HG03139 (cell line): Measurements from ENCODE around the gene SUN2.

ENCODE experiments used
- ATAC-seq: cut with Tn5 transposase; IDR thresholded peaks from one replicate; pipeline ENCODE4 v1.9.1; 2021; ENCODE audit not compliant: unreplicated experiment

Gene SUN2

DNA sequence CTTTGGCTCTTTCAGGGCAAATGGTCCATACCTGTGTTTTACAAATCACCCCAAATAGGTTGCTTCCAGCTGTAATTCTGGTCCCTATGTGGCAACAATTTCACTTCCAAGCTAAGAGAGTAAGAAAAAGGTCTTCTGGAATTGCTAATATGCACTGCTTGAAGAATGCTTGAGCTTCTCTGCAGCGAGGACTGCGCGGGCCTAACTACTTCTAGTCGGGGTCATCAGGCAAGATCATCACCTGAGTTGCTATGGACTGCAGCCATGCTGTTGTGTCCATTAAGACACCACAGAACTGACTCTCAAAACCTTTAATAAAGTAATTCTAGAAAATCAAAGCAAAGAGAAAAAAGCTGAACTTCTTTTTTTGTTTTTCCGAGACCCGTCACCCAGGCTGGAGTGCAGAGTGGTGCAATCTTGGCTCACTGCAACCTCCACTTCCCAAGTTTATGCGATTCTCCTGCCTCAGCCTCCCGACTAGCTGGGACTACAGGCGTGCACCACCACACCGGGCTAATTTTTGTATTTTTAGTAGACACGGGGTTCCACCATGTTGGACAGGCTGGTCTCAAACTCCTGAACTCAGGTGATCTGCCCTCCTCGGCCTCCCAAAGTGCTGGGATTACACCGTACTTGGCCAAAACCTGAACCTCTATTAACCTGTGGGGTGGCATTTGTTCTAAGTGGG, 57.2 kb downstream of the SUN2 start:
- ATAC-seq = no peak

DNA sequence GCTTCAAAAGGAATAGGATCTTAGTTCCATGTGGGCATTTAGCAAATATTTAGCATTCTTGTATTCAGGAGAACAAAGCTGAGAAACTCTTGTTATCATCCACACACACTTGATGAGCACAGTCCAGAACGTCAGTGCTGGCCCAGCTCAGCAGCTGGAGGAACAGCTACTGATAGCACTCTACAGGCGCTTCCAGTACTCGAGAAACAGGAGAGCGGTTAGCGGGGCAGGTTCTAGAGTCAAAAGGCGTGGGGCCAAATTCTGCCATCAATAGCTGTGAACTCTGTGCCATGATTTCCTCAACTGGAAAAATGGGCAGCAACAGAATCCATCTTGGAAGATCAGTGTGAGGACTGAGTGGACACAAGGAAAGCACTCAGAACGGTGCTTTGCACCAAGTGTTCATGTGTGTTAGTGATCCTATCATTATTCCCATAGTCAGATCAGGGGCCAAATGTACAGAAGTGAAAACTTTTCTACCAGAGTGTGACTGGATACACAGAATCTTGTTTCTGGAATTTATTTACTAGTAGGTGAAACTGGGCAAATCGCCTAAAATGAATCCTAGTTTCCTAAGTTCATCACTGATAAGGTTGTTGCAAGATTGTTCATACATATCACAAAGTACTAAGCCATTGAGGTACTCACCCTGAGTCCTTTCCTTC, 58.2 kb downstream of the SUN2 start:
- no peak for ATAC-seq

DNA sequence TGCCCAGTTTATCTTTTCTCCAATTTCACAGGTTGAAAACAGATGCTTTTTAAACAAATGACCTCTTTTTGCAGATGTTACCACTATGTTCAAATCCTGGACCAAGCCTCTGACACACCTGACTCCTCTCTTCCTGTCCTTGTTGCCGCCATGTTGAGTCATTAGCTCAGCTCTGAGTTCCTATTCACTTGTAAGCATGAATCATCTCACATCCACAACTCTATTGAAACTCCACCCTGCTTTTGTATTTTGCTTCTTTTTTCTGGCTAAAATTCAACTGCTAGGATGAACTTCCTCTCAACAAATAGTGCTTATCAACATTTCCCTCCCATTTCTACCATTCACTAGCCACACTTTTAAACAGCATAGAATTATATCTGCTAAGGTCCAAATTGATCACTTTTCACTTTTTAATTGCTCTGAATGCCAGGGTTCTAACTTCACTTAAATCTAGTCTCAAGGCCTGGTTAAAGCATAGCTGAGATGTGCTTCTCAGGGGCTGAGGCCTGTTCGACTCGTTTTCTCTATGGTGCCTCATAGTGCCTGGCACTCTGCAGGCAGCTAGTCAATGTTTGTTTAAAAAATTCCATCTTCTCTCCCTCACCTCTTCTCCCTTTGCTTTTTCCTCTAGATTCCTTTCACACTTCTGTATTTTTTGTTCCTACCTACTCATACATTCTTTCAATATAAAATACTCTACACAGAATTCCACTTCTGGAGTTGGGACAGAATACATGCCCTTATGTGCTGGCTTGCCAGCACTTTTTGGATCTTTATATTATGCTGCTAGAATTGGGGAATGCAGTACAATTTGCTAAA, 59.0 kb downstream of the SUN2 start:
- ATAC-seq = no peak

DNA sequence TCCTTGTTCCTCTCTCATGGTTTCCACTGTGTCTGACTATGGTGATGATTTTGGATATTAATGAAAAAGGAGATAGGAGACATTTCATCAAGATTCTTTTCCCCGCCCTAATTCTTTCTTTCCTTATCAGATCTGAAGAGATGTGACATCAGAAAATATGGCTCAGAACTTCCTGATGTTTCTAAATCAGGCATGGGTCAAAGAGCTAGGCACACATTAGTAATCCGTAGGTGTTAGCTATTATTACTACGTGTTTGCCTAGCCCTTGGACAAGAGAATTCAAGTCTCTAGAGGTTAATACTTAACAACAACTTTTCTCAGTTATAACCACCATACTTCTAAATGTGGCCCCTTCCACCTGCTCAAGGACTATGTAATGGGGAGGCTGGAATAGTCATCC, 60.9 kb downstream of the SUN2 start:
- no peak for ATAC-seq

DNA sequence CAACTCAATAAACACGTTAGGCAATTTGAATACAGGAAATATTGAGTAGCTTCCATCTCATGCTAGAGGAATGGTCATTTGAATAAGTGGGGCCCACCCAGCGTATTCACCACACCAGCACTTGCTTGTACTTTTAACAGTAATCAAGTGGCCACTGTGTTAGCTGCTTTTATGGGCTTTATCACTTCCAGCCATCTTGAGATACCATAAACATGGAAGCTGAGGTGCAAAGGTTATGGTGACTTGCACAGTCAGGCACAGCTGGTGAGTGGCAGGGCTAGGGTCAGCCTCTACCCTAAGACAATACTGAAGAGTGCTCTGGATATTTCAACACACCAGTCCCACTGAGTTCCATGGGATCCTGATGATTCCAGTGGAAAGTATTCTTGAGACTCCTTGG, 61.7 kb downstream of the SUN2 start:
- no peak for ATAC-seq

DNA sequence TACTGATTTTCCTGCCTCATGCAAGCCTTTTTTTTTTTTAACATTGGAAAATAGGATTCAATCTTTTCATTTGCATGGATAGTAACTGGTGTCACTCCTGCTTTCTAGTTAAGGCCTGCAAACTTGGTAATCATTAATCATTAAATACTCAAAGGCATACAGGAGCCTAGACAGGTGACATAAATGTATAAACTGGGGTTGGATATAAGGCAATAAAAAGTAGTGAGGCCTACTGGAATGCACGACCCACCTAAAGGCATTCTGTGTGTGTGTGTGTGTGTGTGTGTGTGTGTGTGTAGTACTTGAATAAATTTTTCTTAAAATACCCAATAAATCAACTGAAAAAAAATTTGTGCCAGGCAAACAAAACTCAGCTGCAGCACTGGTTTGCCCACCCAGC, 66.1 kb downstream of the SUN2 start:
- no peak for ATAC-seq

DNA sequence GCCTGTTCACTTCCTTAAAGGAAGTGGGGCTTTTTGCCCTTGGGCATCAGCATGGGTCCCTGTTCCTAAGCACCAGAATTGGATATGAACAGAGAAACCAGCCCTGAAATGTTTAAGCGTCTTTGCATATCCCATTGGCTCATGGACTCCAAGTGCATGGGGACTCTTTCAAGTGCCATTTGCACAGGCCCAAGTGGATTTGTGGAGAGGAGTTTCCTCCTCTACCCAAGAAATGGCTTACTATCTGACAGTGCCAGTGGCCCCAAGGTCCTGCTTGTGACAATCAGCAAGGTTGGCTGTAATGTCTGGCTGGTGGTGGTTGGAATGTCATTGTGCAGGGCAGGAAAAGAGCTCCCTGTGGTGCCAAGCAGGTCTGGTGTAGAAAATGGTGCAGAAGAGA, 70.0 kb downstream of the SUN2 start:
- no peak for ATAC-seq

DNA sequence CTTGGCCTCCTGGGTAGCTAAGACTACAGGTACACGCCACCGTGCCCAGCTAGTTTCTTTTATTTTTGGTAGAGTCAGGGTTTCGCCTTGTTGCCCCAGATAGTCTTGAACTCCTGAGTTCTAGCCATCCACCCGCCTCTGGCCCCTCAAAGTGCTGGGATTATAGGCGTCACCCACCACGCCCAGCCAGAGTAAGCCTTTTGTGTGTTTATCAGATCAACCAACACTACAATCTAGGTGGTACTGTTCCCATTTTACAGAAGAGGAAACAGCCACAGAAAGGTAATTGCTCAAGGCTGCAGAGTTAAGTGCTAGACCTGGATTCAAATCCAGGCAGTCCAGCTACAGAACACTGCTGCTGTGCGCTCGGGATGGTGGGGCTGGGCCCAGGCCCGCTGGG, 70.9 kb downstream of the SUN2 start:
- no peak for ATAC-seq
